Measurements from ENCODE around the gene BMPR2.
"Not testable (repeated sequence)": the region's sequence is repeated elsewhere in the genome, so short reads cannot be mapped to it uniquely, and the experiment has no call there.

Gene BMPR2

DNA sequence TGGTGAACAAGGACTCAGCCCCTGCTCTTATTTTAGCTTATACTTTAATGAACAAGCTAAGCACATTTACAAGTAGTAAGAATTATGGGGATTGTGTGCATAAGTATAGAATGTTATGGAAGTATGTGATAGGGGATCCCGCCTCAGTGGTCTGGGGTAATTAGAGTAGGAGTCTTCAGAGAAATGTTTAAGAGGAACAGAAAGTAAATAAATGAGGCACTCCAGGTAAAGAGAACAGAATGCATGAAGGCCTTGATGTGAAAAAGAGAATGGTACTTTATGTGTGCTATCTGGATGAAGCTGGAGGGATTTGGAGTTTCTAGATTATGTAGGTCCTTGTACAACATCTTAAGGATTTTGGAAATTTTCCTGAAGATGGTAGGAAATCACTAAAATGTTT lies 76.6 kb downstream of the BMPR2 start:
- no peak for DNase-seq (ENCODE audit: low spot score)

DNA sequence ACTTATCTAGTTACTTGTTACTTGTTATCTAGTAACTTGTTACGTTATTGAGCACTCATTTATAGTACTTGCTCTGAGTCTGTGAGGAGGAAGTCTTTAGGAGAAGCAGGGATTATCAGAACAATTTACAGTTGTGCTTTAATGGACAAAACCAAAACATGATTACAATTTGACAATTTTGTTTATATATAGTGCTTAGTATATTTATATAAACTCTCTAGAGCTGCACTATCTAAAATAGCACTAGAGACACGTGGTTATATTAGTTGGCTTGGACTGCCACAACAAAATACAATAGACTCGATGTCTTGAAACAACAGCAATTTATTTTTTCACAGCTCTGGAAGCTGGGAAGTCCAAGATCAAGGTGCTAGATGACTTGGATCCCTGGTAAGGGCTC lies 78.4 kb downstream of the BMPR2 start:
- no peak for DNase-seq (ENCODE audit: low spot score)

DNA sequence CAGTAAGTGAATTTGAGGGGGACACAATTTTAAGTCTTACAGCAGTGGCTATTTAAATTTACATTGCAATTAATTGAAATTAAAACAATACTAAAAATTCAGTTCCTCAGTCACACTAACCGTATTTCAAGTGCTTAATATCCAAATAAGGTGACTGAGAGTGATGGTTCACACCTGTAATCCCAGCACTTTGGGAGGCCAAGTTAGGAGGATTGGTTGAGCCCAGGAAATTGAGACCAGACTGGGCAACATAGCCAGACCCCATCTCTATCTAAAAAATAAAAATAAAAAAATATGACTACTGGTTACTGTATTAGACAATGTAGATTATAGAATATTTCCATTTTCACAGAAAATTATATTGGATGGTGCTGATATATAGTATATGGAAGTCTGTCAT lies 79.0 kb downstream of the BMPR2 start:
- no peak for DNase-seq (ENCODE audit: low spot score)

DNA sequence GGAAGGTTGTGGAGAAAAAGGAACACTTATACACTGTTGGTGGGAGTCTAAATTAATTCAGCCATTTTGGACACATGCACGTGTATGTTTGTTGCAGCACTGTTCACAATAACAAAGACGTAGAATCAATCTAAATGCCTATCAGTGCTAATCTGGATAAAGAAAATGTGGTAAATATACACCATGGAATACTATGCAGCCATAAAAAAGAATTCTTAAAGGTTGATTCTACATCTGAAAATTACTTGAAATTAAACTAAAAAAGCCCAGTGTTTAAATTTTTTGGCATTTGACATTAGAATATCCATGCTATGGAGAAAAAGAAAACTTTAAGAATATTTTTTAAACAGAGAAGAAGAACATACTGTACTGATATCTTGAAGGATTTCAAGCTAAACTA lies 84.0 kb downstream of the BMPR2 start:
- no peak for DNase-seq (ENCODE audit: low spot score)

DNA sequence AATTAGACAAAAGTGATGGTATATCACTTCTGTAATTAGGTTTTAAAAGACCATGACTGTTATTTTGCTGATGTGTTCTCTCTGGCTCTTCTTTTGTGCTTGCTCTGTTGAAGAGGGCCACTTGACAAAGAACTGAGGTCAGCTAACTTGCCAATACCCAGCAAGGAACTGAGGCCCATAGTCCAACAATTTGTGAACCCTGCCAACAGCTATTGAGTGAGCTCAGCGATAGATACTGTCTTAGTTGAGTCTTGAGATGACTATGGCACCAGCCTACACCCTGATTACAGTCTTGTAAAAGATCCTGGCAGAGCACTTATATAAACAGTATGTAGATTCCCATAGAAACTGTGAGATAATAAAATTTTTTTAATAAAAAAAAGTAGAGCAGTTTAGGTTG lies 103.0 kb downstream of the BMPR2 start:
- DNase-seq (ENCODE audit: low spot score) = no peak

DNA sequence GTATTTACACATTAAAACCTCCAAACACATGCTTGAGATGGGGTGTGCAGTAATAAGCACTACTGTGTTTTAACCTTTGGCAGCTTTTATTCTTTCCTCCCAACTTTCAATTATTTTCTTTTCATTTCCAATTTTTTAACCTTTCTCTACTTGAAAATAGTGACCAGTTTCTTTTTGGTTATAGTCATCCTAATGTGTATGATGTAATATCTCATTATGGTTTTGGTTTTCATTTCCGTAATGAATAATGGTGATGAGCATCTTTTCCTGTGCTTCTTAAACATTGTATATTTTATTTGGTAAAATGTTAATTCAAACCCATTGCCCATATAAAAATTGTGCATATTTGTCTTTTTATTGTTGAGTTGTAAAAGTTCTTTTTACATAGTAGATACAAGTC lies 103.5 kb downstream of the BMPR2 start:
- DNase-seq (ENCODE audit: low spot score) = no peak

DNA sequence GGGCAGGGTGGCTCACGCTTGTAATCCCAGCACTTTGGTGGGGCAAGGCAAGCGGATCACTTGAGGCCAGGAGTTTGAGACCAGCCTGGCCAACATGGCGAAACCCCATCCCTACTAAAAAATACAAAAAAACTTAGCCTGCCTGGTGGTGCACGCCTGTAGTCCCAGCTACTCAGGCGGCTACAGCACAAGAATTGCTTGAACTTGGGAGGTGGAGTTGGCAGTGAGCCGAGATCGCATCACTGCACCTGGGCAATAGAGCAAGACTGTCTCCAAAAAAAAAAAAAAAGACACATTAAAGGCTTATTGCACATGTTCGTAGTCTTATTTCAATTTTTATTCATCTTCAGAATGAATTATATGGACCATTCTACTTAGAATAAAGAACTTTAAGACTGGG lies 110.2 kb downstream of the BMPR2 start:
- DNase-seq (ENCODE audit: low spot score) = no peak

DNA sequence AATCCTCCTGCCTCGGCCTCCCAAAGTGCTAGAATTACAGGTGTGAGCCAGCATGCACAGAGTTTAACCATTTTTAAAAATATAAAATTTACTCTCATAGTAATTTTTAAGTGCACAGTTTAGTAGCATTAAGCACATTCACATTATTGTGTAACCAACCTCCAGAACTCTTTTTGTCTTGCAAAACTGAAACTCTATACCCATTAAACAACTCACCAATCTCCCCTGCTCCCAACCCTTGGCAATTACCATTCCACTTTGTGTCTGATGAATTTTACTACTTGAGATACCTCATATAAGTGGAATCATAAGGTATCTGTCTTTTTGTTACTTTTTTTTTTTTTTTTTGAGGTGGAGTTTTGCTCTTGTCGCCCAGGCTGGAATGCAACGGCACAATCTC lies 112.5 kb downstream of the BMPR2 start:
- DNase-seq (ENCODE audit: low spot score) = no peak

DNA sequence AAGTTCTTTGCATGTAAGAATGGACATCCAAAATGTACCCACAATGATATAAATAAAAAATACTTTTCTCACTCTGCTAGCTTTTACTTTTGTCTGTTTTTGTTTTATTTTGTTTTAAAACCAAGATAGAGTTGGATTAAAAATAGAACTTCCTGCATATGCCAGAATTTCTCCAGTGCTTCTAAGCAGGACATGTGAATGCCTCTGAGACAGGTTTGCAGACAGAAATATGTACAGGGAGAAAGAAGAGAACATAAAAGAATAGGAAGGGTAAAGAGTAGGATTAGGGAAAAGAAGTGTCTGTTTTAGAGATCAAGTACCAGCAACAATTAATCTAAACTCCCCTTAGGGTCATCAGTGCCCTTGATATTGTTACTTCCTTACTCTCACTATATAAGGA lies 114.4 kb downstream of the BMPR2 start:
- no peak for DNase-seq (ENCODE audit: low spot score)

DNA sequence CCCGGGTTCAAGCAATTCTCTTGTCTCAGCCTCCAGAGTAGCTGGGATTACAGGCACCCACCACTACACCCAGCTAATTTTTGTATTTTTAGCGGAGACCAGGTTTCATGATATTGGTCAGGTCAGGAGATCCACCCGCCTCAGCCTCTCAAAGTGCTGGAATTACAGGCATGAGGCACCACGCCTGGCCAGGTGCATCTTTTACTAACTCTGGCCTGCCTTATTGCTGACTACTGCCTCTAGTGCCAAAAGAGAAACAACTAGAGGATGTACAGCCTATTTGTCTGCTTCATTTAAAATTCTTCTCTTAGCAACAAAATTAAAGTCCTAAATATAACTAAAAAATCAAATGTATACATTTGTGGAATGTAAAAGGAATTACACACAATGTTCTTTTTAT lies 115.4 kb downstream of the BMPR2 start:
- no peak for DNase-seq (ENCODE audit: low spot score)

DNA sequence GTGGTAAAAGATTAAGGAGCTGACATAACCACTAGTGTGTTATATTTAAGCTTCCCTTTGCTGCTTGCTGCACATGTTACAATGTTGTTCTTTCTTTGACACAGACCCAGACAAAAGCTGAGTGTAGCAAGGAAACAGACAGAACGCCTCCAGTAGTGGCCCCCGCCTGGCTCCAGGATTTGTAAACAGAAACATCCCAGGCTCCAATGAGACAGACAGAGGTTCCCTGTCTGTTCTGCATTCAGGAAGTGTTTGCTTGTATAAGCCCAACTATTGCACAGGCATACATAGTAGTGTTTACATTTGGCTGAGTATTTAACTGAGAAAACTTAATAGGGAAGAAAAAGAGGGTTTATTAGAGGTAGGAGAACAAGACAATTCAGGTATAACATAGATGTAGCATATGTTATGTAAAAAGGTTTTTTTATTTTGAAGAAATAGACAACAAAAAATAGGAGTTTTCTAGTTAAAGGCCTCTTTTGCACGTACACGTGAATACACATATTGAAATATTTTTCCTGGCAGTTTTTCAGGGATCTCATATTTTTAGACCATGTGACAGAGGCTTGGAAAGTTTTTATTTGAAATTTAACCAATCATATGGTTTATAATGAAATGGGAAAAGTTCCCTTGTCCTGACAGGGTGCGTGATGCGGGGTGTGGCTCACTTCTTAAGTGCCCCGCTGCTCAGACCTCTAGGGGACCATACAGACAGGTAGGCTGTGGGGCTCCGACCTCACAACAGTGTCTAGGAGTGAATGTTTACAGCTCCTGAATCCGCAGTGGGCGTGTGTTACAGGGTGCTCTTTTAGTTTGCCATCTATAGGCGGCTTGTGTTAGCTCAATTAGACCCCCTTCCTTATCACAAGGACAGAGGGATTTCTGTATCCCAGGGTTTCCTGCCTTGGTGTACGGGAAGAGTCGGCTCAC lies 118.4 kb downstream of the BMPR2 start:
- DNase-seq (ENCODE audit: low spot score) = no peak

DNA sequence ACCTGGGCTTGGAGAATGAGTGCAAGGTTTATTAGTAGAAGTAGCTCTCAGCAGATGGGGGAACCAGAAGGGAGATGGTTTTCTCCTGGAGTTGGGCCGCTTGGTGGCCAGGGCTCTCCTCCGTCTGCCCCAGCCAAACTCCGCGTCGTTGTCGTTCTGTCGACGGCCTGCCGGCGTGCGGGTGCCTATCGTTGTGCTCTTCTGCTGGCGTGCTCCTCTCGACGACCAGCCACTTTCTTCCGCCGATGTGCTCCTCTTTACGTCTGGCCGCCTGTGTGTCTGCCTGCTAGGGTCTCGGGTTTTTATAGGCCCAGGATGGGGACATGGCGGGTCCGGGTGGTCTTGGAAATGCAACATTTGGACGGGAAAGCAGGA lies 119.1 kb downstream of the BMPR2 start:
- DNase-seq (ENCODE audit: low spot score) = no peak

DNA sequence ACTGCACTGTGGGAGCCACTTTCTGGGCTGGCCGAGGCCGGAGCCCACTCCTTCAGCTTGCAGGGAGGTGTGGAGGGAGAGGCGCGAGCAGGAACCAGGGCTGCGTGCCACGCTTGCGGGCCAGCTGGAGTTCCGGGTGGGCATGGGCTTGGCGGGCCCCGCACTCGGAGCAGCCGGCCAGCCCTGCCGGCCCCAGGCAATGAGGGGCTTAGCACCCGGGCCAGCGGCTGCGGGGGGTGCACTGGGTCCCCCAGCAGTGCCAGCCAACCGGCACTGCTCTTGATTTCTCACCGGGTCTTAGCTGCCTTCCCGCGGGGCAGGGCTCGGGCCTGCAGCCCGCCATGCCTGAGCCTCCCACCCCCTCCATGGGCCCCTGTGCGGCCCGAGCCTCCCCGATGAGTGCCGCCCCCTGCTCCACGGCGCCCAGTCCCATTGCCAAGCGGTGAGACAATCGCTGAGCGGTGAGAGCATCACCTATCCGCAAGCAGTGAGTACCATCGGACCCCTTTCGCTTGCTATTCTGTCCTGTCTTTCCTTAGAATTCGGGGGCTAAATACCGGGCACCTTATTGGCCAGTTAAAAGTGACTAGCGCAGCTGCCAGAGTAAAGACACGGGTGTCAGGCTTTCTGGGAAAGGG lies 120.8 kb downstream of the BMPR2 start:
- DNase-seq (ENCODE audit: low spot score) = not testable (repeated sequence)

DNA sequence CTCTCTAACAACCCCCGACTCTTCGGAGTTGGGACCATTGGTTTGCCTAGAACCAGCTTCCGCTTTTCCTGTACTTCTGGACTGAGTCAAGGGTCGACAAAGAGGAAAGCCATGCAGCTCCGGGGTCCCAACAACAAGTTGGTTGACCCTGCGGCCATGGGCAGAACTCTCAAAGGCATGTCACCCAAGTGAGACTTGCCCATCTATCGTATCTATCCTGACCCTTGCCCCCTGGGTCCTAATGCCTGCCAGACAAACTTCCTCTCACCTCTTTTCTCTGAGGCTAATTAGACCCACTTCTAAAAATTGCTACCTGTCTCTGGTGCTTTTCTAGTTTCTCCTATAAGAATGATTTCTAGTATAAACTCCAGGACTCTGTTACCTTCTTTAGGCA lies 121.3 kb downstream of the BMPR2 start:
- not testable (repeated sequence) for DNase-seq (ENCODE audit: low spot score)

DNA sequence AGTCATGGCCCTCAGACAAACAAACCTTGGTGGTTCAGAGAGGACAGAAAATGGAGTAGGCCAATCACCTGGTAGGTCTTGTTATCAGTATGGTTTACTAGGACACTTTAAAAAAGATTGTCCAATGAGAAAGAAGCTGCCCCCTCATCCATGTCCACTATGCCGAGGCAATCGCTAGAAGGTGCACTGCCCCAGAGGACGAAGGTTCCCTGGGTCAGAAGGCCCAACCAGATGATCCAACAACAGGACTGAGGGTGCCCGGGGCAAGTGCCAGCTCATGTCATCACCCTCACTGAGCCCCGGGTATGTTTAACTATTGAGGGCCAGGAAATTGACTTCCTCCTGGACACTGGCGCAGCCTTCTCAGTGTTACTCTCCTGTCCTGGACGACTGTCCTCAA lies 123.7 kb downstream of the BMPR2 start:
- not testable (repeated sequence) for DNase-seq (ENCODE audit: low spot score)

DNA sequence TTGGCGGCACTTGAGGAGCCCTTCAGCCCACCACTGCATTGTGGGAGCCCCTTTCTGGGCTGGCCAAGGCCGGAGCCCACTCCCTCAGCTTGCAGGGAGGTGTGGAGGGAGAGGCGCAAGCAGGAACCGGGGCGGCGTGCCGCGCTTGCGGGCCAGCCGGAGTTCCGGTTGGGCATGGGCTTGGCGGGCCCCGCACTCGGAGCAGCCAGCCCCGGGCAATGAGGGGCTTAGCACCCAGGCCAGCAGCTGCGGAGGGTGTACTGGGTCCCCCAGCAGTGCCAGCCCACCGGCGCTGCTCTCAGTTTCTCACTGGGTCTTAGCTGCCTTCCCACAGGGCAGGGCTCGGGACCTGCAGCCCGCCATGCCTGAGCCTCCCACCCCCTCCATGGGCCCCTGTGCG lies 127.1 kb downstream of the BMPR2 start:
- DNase-seq (ENCODE audit: low spot score) = not testable (repeated sequence)

DNA sequence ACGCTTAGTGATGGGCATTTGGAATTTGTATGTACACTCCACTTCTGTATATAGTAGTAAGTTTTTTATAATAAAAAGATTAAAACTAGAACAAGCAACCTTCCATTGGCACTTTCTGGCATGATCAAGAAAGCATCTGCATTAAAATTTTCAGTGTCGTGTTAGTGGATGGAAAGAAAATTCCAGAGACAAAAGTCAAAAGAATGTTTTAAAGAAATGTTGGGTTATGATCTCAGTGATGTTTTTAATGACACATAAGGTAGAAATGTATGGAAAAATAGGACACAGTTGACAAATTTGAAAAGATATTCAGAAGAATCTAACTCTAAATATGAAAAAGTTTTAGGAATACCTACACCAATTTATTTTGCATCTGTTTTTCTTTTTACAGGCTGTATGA lies 132.6 kb downstream of the BMPR2 start:
- DNase-seq (ENCODE audit: low spot score) = no peak

DNA sequence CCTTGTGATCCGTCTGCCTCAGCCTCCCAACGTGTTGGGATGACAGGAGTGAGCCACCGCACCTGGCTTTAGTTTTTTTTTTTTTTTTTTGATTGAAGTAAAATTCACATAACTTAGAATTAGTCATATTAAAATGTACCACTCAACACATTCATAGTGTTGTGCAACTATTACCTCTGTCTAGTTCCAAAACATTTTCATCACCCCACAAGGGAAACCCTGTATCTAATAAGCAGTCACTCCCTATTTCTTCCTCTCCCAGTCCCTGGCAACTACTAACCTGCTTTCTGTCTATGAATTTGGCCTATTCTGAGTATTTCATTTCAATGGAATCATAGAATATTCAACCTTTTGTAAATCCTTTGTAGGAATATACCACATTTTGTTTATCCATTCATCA lies 134.8 kb downstream of the BMPR2 start:
- no peak for DNase-seq (ENCODE audit: low spot score)

DNA sequence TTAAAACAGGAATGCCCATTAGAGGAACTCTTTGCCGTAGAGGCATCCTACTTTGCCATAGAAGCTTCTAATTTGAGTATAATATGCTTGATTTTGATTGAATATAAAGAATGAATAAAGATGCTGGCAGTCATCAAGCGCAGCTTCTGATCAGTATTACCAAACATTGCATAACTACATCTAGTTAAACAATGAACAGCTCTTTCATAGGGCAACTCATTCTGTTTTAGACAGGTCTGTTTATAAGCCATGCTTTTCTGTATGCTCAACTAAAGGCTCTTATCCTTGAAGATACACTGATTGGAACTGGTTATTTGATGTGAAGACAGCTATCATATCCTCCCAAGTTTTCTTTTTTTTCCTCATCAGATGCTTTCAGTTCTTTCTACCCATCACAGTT lies 136.0 kb downstream of the BMPR2 start:
- DNase-seq (ENCODE audit: low spot score) = no peak

DNA sequence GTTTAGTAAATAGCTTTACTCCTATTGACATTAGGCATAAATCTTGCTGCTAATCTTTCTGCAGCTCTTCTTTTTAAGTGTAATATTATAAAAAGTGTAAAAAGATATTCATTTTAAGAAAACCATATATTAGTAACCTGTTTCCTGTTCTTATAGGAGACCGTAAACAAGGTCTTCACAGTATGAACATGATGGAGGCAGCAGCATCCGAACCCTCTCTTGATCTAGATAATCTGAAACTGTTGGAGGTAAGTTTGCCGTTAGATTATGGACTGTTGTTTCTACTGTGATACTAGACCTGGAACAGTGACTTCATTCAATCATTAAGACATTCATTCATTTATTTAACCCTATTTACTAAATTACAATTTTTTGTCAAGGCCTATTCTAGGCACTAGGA lies 138.6 kb downstream of the BMPR2 start:
- no peak for DNase-seq (ENCODE audit: low spot score)

DNA sequence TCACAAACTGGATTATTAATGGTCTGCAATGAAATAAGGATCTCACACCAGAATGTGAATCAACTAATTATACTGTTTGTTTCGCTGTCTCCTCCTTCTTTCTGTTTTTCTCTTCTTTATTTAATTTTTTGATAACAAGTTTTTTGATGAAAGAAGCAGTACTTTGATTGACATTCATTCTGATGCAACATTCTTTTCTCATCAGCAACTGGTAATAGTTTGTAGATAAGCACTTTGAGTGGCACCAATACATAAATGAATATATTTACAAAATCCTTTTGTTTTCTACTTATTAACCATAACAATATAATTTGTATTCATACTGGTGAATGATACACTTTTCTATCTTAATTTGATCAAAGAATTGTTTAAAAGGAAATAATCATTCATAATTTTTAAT lies 143.3 kb downstream of the BMPR2 start:
- DNase-seq (ENCODE audit: low spot score) = no peak

DNA sequence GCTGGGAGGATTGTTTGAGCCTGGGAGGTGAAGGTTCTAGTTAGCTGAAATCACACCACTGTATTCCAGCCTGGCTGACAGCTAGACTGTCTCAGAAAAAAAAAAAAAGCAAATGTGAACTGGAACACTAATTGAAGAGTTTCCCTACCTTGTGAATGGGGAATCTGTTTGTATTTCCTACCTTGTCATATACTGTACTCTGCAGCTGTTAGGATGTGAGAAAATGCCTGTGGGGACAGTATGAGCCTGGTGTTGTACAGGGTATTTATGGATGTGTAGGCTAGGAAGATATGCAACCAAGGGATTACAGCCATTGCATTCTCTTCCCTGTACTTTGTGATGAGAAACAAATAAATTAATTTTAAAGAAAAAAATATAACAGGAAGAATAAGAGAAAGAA lies 145.3 kb downstream of the BMPR2 start:
- no peak for DNase-seq (ENCODE audit: low spot score)

DNA sequence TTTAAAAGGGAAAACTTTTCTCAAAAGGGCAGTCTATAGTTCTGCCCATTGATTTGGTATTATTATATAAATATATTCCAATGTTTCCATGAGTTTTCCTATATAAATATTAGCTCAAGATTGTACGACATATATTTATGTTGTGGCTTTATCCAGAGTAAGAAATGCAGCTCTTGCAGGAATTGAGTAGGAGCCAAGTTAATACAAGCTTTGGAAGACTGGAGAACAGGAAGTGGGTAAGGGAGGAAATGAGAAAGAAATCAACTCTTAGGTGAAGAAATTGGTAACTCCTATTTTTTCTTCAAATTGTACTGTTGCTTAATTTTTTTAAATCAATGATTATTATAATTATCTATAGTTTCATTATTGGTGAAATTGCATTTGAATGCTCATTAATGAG lies 153.3 kb downstream of the BMPR2 start:
- DNase-seq (ENCODE audit: low spot score) = no peak

DNA sequence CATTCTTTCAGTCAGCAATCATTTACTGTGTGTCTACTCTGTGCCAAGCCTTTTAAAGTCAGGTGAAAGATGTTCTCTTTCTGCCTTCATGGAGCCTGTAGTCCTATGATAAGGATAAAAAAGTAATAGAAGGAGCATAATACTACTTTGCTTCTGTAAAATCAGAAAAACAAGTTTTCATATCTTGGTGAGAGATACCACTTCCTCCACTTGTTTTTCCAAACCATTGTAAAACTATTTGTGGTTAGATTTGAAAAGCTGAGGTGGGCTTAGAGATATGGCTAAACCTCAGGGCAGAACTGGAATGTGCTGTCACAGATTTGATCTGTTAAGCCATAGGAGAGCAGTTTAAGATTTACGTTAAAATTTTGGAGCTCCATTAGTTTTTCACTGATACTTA lies 153.9 kb downstream of the BMPR2 start:
- no peak for DNase-seq (ENCODE audit: low spot score)

Measured in cerebellar cortex (tissue), 1 donor.